Right ventricle myocardium superior (tissue), 1 donor: ENCODE results near the gene ABCD2. TPM values are rescaled to one million over a fixed set of nuclear protein-coding genes. Genes with fewer than 3 reads are reported as not detected.
"Not testable (repeated sequence)": the region's sequence is repeated elsewhere in the genome, so short reads cannot be mapped to it uniquely, and the experiment has no call there.

ENCODE experiments used
- ATAC-seq: fragments of 200-7000 bp; cut with Tn5 transposase; one replicate; pipeline ENCODE4 v1.9.1; 2020; ENCODE audit warnings: mild to moderate bottlenecking; ENCODE audit not compliant: poor library complexity
- DNase-seq: peaks from one replicate; pipeline ENCODE4 v3.0.0-alpha.2; 2020
- intact Hi-C: fragments of 100-400 bp; cut with DNase I; formaldehyde crosslinking; loops from one replicate; pipeline ENCODE4 v1.11.2; 2022
- long read RNA-seq: library from polyadenylated mRNA; unstranded; transcript quantifications from one replicate; pipeline ENCODE4 v2.0.0, GENCODE V29; 2021
- total RNA-seq: library from RNA; stranded (reverse); fragmentation: NEBNext Ultra II Directional; extraction: Animal tissue kit (Norgen Biotek cat#: 25700); gene quantifications from one replicate; pipeline ENCODE4 v1.2.1, GENCODE V29; 2021
- donor health status: DM: no; HTN: yes; CAD: no; lungs with severe emphysema.

Gene ABCD2
- 9.2 TPM for total RNA-seq
- long read RNA-seq, full-length matches to known transcripts, result 9 of 12 reads
- long read RNA-seq, partial matches to known transcripts, result 1 of 12 reads
- long read RNA-seq, other reads (novel, unspliced or antisense), result 2 of 12 reads

GRCh38 chr12:39619660-39620433, at the start of gene ABCD2:
Gene ABCD2 (minus strand): TSS chr12:39619803. CDS start chr12:39619615, 188 bp downstream.
- ATAC-seq, result peak; percentile 90
- intact Hi-C loops, result no loop called here
- peak; percentile 73 for DNase-seq

- no peak for DNase-seq
- intact Hi-C loops, result no loop called here
- no peak for ATAC-seq
Observed at GRCh38 chr12:39660101-39660500, 40.5 kb upstream of the ABCD2 start.

GRCh38 chr12:39647383-39647782, 27.8 kb upstream of the ABCD2 start:
- ATAC-seq, result no peak
- intact Hi-C loops, result no loop called here

GRCh38 chr12:39646963-39647362, 27.4 kb upstream of the ABCD2 start:
- intact Hi-C loops, result no loop called here
- peak; percentile 66 for ATAC-seq
- no peak for DNase-seq

More at GRCh38 chr12:39647383-39647782, 27.8 kb upstream of the ABCD2 start:
- DNase-seq, result no peak

- intact Hi-C loops, result no loop called here
- ATAC-seq (no peak), DNase-seq (no peak)
Observed at GRCh38 chr12:39643052-39643451, 23.4 kb upstream of the ABCD2 start.

GRCh38 chr12:39638840-39639239, 19.2 kb upstream of the ABCD2 start:
- intact Hi-C loops, result no loop called here
- no peak for DNase-seq
- no peak for ATAC-seq

GRCh38 chr12:39638178-39638577, 18.6 kb upstream of the ABCD2 start:
- ATAC-seq (peak; percentile 52), DNase-seq (no peak)
- intact Hi-C loops, result no loop called here

- intact Hi-C loops, result no loop called here
- ATAC-seq, result no peak
Observed at GRCh38 chr12:39632670-39633069, 13.1 kb upstream of the ABCD2 start.

GRCh38 chr12:39628836-39629235, 9.2 kb upstream of the ABCD2 start:
- no peak for DNase-seq
- intact Hi-C loops, result no loop called here
- ATAC-seq, result no peak

More at GRCh38 chr12:39632670-39633069, 13.1 kb upstream of the ABCD2 start:
- DNase-seq, result no peak

- ATAC-seq (no peak), DNase-seq (no peak)
- intact Hi-C loops, result no loop called here
Observed at GRCh38 chr12:39627914-39628313, 8.3 kb upstream of the ABCD2 start.

- intact Hi-C loops, result no loop called here
- no peak for DNase-seq
- no peak for ATAC-seq
Observed at GRCh38 chr12:39626033-39626814, 6.6 kb upstream of the ABCD2 start.

GRCh38 chr12:39623919-39624318, 4.3 kb upstream of the ABCD2 start:
- DNase-seq, result no peak
- intact Hi-C loops, result no loop called here
- ATAC-seq, result no peak

GRCh38 chr12:39623160-39623559, 3.6 kb upstream of the ABCD2 start:
- DNase-seq, ATAC-seq, intact Hi-C loops: not testable (repeated sequence)

- DNase-seq (no peak), ATAC-seq (no peak)
- intact Hi-C loops, result no loop called here
Observed at GRCh38 chr12:39622306-39622705, 2.7 kb upstream of the ABCD2 start.

- intact Hi-C loops, result no loop called here
- no peak for ATAC-seq
- DNase-seq, result no peak
Observed at GRCh38 chr12:39621670-39622069, 2.1 kb upstream of the ABCD2 start.

GRCh38 chr12:39620659-39621658, 1.4 kb upstream of the ABCD2 start:
- no peak for ATAC-seq
- intact Hi-C loops, result no loop called here

GRCh38 chr12:39619316-39619659, 315 bp downstream of the ABCD2 start:
- intact Hi-C loops, result no loop called here
- ATAC-seq (peak; percentile 57), DNase-seq (no peak)

More at GRCh38 chr12:39620659-39621658, 1.4 kb upstream of the ABCD2 start:
- no peak for DNase-seq

- no peak for DNase-seq
- intact Hi-C loops, result no loop called here
- ATAC-seq, result peak; percentile 10
Observed at GRCh38 chr12:39618701-39619100, 902 bp downstream of the ABCD2 start.

GRCh38 chr12:39617887-39618286, 1.7 kb downstream of the ABCD2 start:
- intact Hi-C loops, result no loop called here
- no peak for DNase-seq

More at GRCh38 chr12:39617887-39618286, 1.7 kb downstream of the ABCD2 start:
- no peak for ATAC-seq
